BE2C (cell line): Measurements from ENCODE around the gene SYNDIG1.

Experiments used
- DNase-seq: peaks from one replicate; pipeline ENCODE4 v3.0.0-alpha.2; 2020
- H3K27me3 ChIP-seq: fragments of 250-450 bp; sonication (Bioruptor Pico); 2 replicates; pipeline ENCODE4 v1.5.1; 2020; ENCODE audit warnings: mild to moderate bottlenecking
- H3K36me3 ChIP-seq: fragments of 250-450 bp; sonication (Bioruptor Pico); 2 replicates; pipeline ENCODE4 v1.5.1; 2020; ENCODE audit warnings: mild to moderate bottlenecking
- H3K4me1 ChIP-seq: fragments of 250-450 bp; sonication (Bioruptor Pico); 2 replicates; pipeline ENCODE4 v1.5.1; 2020
- H3K4me3 ChIP-seq: 2 replicates; pipeline ENCODE4 v1.5.1; 2011; ENCODE audit warnings: low read depth, low read length
- H3K9me3 ChIP-seq: fragments of 250-450 bp; sonication (Bioruptor Pico); 2 replicates; pipeline ENCODE4 v1.5.1; 2020
- TF ChIP-seq, protein P1 (sequence below): IDR thresholded peaks from 2 replicates; pipeline ENCODE4 v1.5.1; 2012; ENCODE audit warnings: mild to moderate bottlenecking, low read depth, low read length

Gene SYNDIG1

DNA sequence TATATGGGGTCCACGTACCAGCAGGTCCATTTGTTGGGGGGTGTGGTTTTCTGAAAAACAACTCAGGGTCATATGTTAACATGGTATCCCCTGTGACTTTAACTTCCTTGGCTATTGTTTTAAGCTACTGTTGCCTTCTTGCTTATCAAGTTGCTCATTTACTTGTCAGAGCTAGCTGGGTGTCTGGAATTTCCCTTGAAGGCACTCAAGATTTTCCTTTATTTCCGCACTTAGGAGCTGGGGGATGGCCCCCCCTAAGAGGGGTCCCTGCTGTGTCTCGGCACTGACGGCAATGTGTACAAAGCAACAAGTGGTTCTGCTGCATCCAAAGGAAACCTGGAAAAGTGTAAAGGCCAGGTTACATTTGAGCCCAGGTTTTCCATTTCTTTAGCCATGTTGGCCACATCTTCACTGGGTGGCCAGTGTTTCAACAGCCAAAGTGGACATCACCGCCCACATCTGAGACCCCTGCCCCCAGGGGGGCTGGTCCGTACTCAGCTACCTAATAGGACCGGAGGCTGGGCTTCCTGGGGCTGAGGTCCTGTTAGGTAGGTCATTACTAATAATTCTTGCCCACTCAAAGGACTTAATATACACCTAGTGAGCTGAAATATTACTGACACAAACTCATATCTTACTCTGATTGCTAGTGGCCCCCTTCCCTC lies 24.8 kb upstream of the SYNDIG1 start:
- Histone ChIP-seq H3K9me3 (no peaks in the 10 kb centered on the region), H3K4me3 (no peak overlapping the region), H3K4me1 (no peaks in the 10 kb centered on the region), H3K36me3 (no peaks in the 10 kb centered on the region), H3K27me3 (no peaks in the 10 kb centered on the region)
- TF ChIP-seq, protein P1, sequence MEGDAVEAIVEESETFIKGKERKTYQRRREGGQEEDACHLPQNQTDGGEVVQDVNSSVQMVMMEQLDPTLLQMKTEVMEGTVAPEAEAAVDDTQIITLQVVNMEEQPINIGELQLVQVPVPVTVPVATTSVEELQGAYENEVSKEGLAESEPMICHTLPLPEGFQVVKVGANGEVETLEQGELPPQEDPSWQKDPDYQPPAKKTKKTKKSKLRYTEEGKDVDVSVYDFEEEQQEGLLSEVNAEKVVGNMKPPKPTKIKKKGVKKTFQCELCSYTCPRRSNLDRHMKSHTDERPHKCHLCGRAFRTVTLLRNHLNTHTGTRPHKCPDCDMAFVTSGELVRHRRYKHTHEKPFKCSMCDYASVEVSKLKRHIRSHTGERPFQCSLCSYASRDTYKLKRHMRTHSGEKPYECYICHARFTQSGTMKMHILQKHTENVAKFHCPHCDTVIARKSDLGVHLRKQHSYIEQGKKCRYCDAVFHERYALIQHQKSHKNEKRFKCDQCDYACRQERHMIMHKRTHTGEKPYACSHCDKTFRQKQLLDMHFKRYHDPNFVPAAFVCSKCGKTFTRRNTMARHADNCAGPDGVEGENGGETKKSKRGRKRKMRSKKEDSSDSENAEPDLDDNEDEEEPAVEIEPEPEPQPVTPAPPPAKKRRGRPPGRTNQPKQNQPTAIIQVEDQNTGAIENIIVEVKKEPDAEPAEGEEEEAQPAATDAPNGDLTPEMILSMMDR: no peak
- DNase-seq: no peak

DNA sequence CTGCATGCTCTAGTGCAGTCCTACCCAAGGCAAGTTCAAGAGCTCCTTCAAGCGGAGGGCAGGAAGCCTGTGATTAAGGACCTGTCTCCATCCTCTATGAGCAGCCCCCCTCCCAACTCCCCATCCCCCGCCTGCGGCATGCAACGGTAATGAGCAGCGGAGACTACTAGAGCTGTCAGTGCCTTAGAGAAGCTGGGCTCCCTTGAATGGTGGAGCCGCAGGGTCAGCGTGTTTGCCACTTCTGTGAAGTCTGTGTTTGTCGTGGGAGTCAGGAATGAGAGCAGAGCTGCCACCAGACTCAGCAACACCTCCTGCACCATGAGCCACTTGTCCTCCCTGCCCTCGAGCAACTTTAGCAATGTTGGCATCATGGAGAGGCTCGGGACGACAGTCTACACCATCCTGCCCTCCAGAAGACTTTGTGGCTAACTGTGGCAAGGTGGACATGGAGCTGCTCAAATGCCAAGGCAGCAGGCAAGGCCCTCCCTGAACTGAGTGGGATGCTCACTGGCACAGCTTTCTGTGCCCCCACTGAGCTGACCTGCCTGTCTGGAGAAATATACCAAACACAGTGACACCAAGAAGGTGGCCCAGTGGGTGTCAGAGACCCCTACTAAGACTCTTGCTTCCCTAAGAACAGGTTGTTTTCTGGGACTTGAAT lies 23.8 kb upstream of the SYNDIG1 start:
- no peaks in the 10 kb centered on the region for H3K27me3 ChIP-seq
- H3K36me3 ChIP-seq: no peaks in the 10 kb centered on the region
- no peak overlapping the region for H3K4me3 ChIP-seq
- H3K9me3 ChIP-seq: no peaks in the 10 kb centered on the region
- TF ChIP-seq, protein P1: no peak
- H3K4me1 ChIP-seq: no peaks in the 10 kb centered on the region
- no peak for DNase-seq

DNA sequence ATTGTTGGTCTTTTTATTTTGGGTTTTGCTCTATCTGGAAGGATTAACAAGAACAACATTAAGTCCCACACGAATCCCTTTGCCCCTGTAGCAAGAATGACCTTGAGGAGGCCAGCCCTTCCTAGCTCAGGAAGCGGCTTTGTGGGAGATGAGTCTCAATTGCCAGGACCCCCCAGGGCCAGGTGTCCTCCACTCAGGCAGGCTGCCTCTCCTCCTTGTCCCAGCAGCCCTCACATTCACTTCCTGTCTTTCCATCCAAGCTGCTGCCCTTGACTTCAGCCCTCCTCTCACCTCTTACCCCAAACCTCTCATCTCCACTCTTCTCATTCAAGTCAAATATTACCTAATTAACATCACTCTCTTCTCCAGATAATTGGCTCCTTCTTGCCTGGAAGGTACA lies 22.6 kb upstream of the SYNDIG1 start:
- Histone ChIP-seq H3K9me3 (no peaks in the 10 kb centered on the region), H3K27me3 (no peaks in the 10 kb centered on the region), H3K4me1 (no peaks in the 10 kb centered on the region), H3K36me3 (no peaks in the 10 kb centered on the region), H3K4me3 (no peak overlapping the region)
- TF ChIP-seq, protein P1: no peak
- DNase-seq: no peak

DNA sequence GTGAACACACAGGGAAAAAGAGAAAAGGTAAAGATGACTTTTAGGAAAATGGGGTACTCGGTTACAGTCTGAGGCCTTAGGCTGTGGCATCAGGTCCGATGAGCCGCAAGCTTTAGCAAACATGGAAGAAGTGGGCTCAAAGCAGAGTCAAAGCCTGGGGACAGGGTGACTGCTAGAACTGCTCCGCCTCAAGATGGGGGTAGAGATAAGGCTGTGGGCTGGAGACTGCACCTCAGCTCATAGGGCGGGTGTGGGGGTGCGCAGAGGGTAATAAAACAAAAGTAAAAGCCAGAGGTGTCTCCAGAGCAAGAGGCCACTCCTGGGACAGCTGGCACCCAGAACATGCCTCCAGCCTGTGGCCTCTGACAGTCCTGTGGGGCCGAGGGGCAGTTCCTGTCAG lies 21.3 kb upstream of the SYNDIG1 start:
- Histone ChIP-seq H3K9me3 (no peaks in the 10 kb centered on the region), H3K27me3 (no peaks in the 10 kb centered on the region), H3K4me1 (no peaks in the 10 kb centered on the region), H3K36me3 (no peaks in the 10 kb centered on the region), H3K4me3 (no peak overlapping the region)
- TF ChIP-seq, protein P1: no peak
- no peak for DNase-seq

DNA sequence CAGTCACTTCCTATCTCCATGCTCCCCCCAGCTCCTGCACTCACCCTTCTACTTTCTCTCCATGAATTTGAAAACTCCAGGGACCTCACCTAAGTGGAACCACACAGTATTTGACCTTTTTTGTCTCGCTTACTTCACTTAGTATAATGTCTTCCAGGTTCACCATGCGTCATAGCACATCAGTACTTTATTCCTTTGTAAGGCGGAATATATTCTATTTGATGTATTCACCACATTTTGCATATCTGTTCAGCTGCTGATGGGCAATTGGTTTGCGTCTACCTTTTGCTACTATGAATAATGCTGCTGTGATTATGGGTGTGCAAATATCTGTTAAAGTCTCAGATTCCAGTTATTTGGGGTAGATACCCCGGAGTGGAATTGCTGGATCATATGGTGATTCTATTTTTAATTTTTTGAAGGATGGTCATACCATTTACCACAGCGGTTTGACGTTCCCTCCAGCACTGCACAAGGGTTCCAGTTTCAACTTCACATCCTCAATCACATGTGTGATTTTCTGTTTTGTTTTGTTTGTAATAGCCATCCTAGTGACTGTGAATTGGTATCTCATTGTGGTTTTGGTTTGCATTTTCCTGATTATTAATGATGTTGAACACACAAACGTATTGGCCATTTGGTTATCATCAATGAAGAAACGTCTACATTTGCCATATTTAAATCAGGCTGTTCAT lies 20.3 kb upstream of the SYNDIG1 start:
- Histone ChIP-seq H3K4me1 (no peaks in the 10 kb centered on the region), H3K36me3 (no peaks in the 10 kb centered on the region), H3K4me3 (no peak overlapping the region), H3K9me3 (no peaks in the 10 kb centered on the region), H3K27me3 (no peaks in the 10 kb centered on the region)
- TF ChIP-seq, protein P1: no peak
- no peak for DNase-seq

DNA sequence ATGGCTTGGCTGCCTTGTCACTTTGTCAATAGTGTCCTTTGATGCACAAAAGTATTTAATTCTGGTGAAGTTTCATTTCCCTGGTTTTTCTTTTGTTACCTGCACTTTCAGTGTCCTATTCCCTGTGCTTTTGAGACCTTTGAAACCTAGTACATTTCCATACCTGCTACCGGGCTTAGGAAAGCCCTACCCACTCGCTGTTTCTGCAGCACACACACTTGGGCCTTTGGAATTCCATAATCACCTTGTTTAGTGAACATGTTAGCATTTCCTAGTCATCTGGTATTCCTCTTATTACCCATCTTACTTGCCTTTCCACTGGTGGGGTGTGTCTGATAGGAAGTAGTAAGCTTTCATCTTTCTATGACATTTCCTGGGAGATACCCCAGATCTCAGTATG lies 19.3 kb upstream of the SYNDIG1 start:
- TF ChIP-seq, protein P1: no peak
- no peak for DNase-seq
- H3K36me3 ChIP-seq: no peaks in the 10 kb centered on the region
- no peaks in the 10 kb centered on the region for H3K9me3 ChIP-seq
- peaks cover 1% of the 10 kb centered on the region; the same call in 1 of the 2 replicates for H3K27me3 ChIP-seq
- no peak overlapping the region for H3K4me3 ChIP-seq
- no peaks in the 10 kb centered on the region for H3K4me1 ChIP-seq
